Measurements from ENCODE around the gene RAB31. TPM values are rescaled to one million over a fixed set of nuclear protein-coding genes. Genes with fewer than 3 reads are reported as not detected.

The RAB31 gene
- total RNA-seq, 2 donors from 2014 or later: 1.7 to 6.9 TPM

GRCh38 chr18:9810994-9811705 is 103.0 kb downstream of the RAB31 start:
- H3K9me3 Mint-ChIP-seq: no peaks in the 10 kb centered on the region
- peaks cover 4 to 14% of the 10 kb centered on the region in 2 donors for H3K27me3 Mint-ChIP-seq
- H3K36me3 Mint-ChIP-seq: no peaks in the 10 kb centered on the region
- DNase-seq (ENCODE audit: low spot score) (no peak), ATAC-seq (no peak)
- H3K4me3 Mint-ChIP-seq: no peak overlapping the region
- H3K4me1 Mint-ChIP-seq (ENCODE audit: low read depth in 2 of 2): no peaks in the 10 kb centered on the region
- H3K27ac Mint-ChIP-seq: no peak overlapping the region

- no peak overlapping the region for H3K4me3 Mint-ChIP-seq
- no peaks in the 10 kb centered on the region for H3K36me3 Mint-ChIP-seq
- ATAC-seq (no peak), DNase-seq (ENCODE audit: low spot score) (no peak)
- H3K4me1 Mint-ChIP-seq (ENCODE audit: low read depth in 2 of 2): no peaks in the 10 kb centered on the region
- H3K27ac Mint-ChIP-seq: no peak overlapping the region
- H3K27me3 Mint-ChIP-seq: peaks cover 2 to 14% of the 10 kb centered on the region in 2 donors
- H3K9me3 Mint-ChIP-seq: no peaks in the 10 kb centered on the region
These were observed 103.9 kb downstream of the RAB31 start for GRCh38 chr18:9811978-9812377.

GRCh38 chr18:9814431-9814830 is 106.3 kb downstream of the RAB31 start:
- no peak for DNase-seq (ENCODE audit: low spot score)
- H3K27me3 Mint-ChIP-seq: peaks cover 8 to 30% of the 10 kb centered on the region in 2 donors
- no peaks in the 10 kb centered on the region for H3K36me3 Mint-ChIP-seq
- no peak for ATAC-seq
- H3K4me1 Mint-ChIP-seq (ENCODE audit: low read depth in 2 of 2): no peaks in the 10 kb centered on the region
- no peaks in the 10 kb centered on the region for H3K9me3 Mint-ChIP-seq
- no peak overlapping the region for H3K4me3 Mint-ChIP-seq
- H3K27ac Mint-ChIP-seq: no peak overlapping the region

GRCh38 chr18:9817286-9817685 is 109.2 kb downstream of the RAB31 start:
- H3K36me3 Mint-ChIP-seq: no peaks in the 10 kb centered on the region
- no peaks in the 10 kb centered on the region for H3K4me1 Mint-ChIP-seq (ENCODE audit: low read depth in 2 of 2)
- DNase-seq (ENCODE audit: low spot score): no peak
- no peak overlapping the region for H3K4me3 Mint-ChIP-seq
- H3K9me3 Mint-ChIP-seq: no peaks in the 10 kb centered on the region
- no peak overlapping the region for H3K27ac Mint-ChIP-seq
- peaks cover 8 to 43% of the 10 kb centered on the region in 2 donors for H3K27me3 Mint-ChIP-seq
- ATAC-seq: no peak

- no peak for DNase-seq (ENCODE audit: low spot score)
- H3K36me3 Mint-ChIP-seq: no peaks in the 10 kb centered on the region
These were observed 109.8 kb downstream of the RAB31 start for GRCh38 chr18:9817725-9818422.

GRCh38 chr18:9818423-9818734 is 110.3 kb downstream of the RAB31 start:
- H3K4me3 Mint-ChIP-seq: no peak overlapping the region

More at GRCh38 chr18:9817725-9818422, 109.8 kb downstream of the RAB31 start:
- ATAC-seq: no peak
- H3K4me1 Mint-ChIP-seq (ENCODE audit: low read depth in 2 of 2): no peaks in the 10 kb centered on the region
- H3K4me3 Mint-ChIP-seq: no peak overlapping the region
- no peaks in the 10 kb centered on the region for H3K9me3 Mint-ChIP-seq
- no peak overlapping the region for H3K27ac Mint-ChIP-seq
- peaks cover 8 to 49% of the 10 kb centered on the region in 2 donors for H3K27me3 Mint-ChIP-seq

GRCh38 chr18:9820127-9820526 is 112.0 kb downstream of the RAB31 start:
- H3K9me3 Mint-ChIP-seq: no peaks in the 10 kb centered on the region
- no peaks in the 10 kb centered on the region for H3K36me3 Mint-ChIP-seq
- peaks cover 8 to 44% of the 10 kb centered on the region in 2 donors for H3K27me3 Mint-ChIP-seq
- no peak overlapping the region for H3K4me3 Mint-ChIP-seq
- H3K27ac Mint-ChIP-seq: no peak overlapping the region
- ATAC-seq: no peak
- no peak for DNase-seq (ENCODE audit: low spot score)
- no peaks in the 10 kb centered on the region for H3K4me1 Mint-ChIP-seq (ENCODE audit: low read depth in 2 of 2)

More at GRCh38 chr18:9818423-9818734, 110.3 kb downstream of the RAB31 start:
- no peak for ATAC-seq
- Mint-ChIP-seq H3K9me3 (no peaks in the 10 kb centered on the region), H3K4me1 (ENCODE audit: low read depth in 2 of 2) (no peaks in the 10 kb centered on the region), H3K27me3 (peaks cover 8 to 46% of the 10 kb centered on the region in 2 donors), H3K36me3 (no peaks in the 10 kb centered on the region), H3K27ac (no peak overlapping the region)
- no peak for DNase-seq (ENCODE audit: low spot score)

GRCh38 chr18:9820719-9821118 is 112.6 kb downstream of the RAB31 start:
- ATAC-seq (no peak), DNase-seq (ENCODE audit: low spot score) (no peak)
- H3K27ac Mint-ChIP-seq: no peak overlapping the region
- H3K4me1 Mint-ChIP-seq (ENCODE audit: low read depth in 2 of 2): no peaks in the 10 kb centered on the region
- H3K36me3 Mint-ChIP-seq: no peaks in the 10 kb centered on the region
- H3K9me3 Mint-ChIP-seq: no peaks in the 10 kb centered on the region
- H3K27me3 Mint-ChIP-seq: peaks cover 8 to 44% of the 10 kb centered on the region in 2 donors
- H3K4me3 Mint-ChIP-seq: no peak overlapping the region

GRCh38 chr18:9822587-9823185 is 114.6 kb downstream of the RAB31 start:
- Mint-ChIP-seq H3K27ac (no peak overlapping the region), H3K4me1 (ENCODE audit: low read depth in 2 of 2) (peaks cover 2% of the 10 kb centered on the region in 2 donors), H3K27me3 (peaks cover 9 to 56% of the 10 kb centered on the region in 2 donors), H3K9me3 (no peaks in the 10 kb centered on the region), H3K4me3 (no peak overlapping the region), H3K36me3 (no peaks in the 10 kb centered on the region)
- DNase-seq (ENCODE audit: low spot score) (no peak), ATAC-seq (no peak)

GRCh38 chr18:9823805-9824473 is 115.8 kb downstream of the RAB31 start:
- DNase-seq (ENCODE audit: low spot score) (no peak), ATAC-seq (no peak)
- Mint-ChIP-seq H3K9me3 (no peaks in the 10 kb centered on the region), H3K4me1 (ENCODE audit: low read depth in 2 of 2) (peaks cover 4 to 5% of the 10 kb centered on the region in 2 donors), H3K27me3 (peaks cover 9 to 49% of the 10 kb centered on the region in 2 donors), H3K4me3 (no peak overlapping the region), H3K36me3 (no peaks in the 10 kb centered on the region), H3K27ac (no peak overlapping the region)

GRCh38 chr18:9824474-9824832 is 116.4 kb downstream of the RAB31 start:
- Mint-ChIP-seq H3K4me3 (no peak overlapping the region), H3K9me3 (no peaks in the 10 kb centered on the region), H3K4me1 (ENCODE audit: low read depth in 2 of 2) (peaks cover 4 to 5% of the 10 kb centered on the region in 2 donors), H3K36me3 (no peaks in the 10 kb centered on the region), H3K27ac (no peak overlapping the region), H3K27me3 (peaks cover 6 to 44% of the 10 kb centered on the region in 2 donors)
- ATAC-seq (no peak), DNase-seq (ENCODE audit: low spot score) (no peak)

GRCh38 chr18:9824952-9825371 is 116.9 kb downstream of the RAB31 start:
- Mint-ChIP-seq H3K4me1 (ENCODE audit: low read depth in 2 of 2) (peaks cover 4 to 5% of the 10 kb centered on the region in 2 donors), H3K9me3 (no peaks in the 10 kb centered on the region), H3K4me3 (no peak overlapping the region), H3K36me3 (no peaks in the 10 kb centered on the region), H3K27me3 (peaks cover 6 to 39% of the 10 kb centered on the region in 2 donors), H3K27ac (no peak overlapping the region)
- ATAC-seq (no peak), DNase-seq (ENCODE audit: low spot score) (no peak)

- peaks cover 6 to 36% of the 10 kb centered on the region in 2 donors for H3K27me3 Mint-ChIP-seq
These were observed 117.5 kb downstream of the RAB31 start for GRCh38 chr18:9825571-9826073.

More at GRCh38 chr18:9825571-9826073, 117.5 kb downstream of the RAB31 start:
- ATAC-seq (no peak), DNase-seq (ENCODE audit: low spot score) (no peak)
- Mint-ChIP-seq H3K4me1 (ENCODE audit: low read depth in 2 of 2) (peaks cover 4 to 5% of the 10 kb centered on the region in 2 donors), H3K4me3 (no peak overlapping the region), H3K27ac (no peak overlapping the region), H3K36me3 (no peaks in the 10 kb centered on the region), H3K9me3 (no peaks in the 10 kb centered on the region)

Data from natural killer cell treated with Interleukin-12 subunit alpha and Interleukin-12 subunit beta and Interleukin-15 and Interleukin-18, amount 100 ng/mL, for 72 hours (primary cell).